CD14-positive monocyte (primary cell): ENCODE measurements around the gene P2RY13. TPM values are rescaled to one million over a fixed set of nuclear protein-coding genes. Genes with fewer than 3 reads are reported as not detected.

Experiments used
- DNase-seq, 3 donors: peaks; one replicate each; pipeline ENCODE4 v3.0.0-alpha.2; 2011 to 2022
- H2AFZ ChIP-seq: 2 replicates; pipeline ENCODE4 v1.6.0; 2012; ENCODE audit warnings: mild to moderate bottlenecking, low read depth, low read length, inconsistent platforms; ENCODE audit not compliant: insufficient read depth, poor library complexity, severe bottlenecking
- H3K27ac ChIP-seq, 2 donors: 1 replicate in 1 of 2; 2 replicates in 1 of 2; pipeline ENCODE4 v1.5.1; 2012 to 2013; ENCODE audit warnings: low read length in 2 of 2, control low read depth in 1 of 2, inconsistent platforms in 1 of 2, low read depth in 1 of 2, mild to moderate bottlenecking in 1 of 2
- H3K27me3 ChIP-seq, 2 donors: one replicate each; pipeline versions ENCODE4 v1.6.0 to v1.6.1; 2011 to 2013; ENCODE audit warnings: low read length in 2 of 2; ENCODE audit not compliant: control insufficient read depth in 2 of 2, insufficient read depth in 2 of 2
- H3K36me3 ChIP-seq, 2 donors: replicated peaks in 1 of 2; 1 replicate in 1 of 2; 2 replicates in 1 of 2; pipeline versions ENCODE4 v1.5.1 to v1.6.1; 2012 to 2013; ENCODE audit warnings: low read length in 2 of 2, control low read depth in 1 of 2, inconsistent platforms in 1 of 2, mild to moderate bottlenecking in 1 of 2; ENCODE audit not compliant: insufficient read depth in 2 of 2, control insufficient read depth in 1 of 2
- H3K4me1 ChIP-seq, 2 donors: 1 replicate in 1 of 2; 2 replicates in 1 of 2; pipeline versions ENCODE4 v1.5.1 to v1.6.1; 2012 to 2013; ENCODE audit warnings: low read length in 2 of 2, control low read depth in 1 of 2, inconsistent platforms in 1 of 2, mild to moderate bottlenecking in 1 of 2, moderate library complexity in 1 of 2; ENCODE audit not compliant: insufficient read depth in 2 of 2, control insufficient read depth in 1 of 2
- H3K4me2 ChIP-seq: replicated peaks from 2 replicates; pipeline ENCODE3; 2012; ENCODE audit warnings: low read length, moderate library complexity, mild to moderate bottlenecking; ENCODE audit not compliant: poor library complexity, severe bottlenecking; ENCODE audit errors: extremely low read depth
- H3K4me3 ChIP-seq, 3 experiments: fragments of 200-600 bp in 1 of 3; sonication (generic) in 1 of 3; replicated peaks in 1 of 3; 1 replicate in 2 of 3; 2 replicates in 1 of 3; pipeline ENCODE4 v1.5.1; 2011 to 2013; ENCODE audit warnings: low read length in 3 of 3, mild to moderate bottlenecking in 3 of 3, control low read depth in 2 of 3, low read depth in 2 of 3, inconsistent platforms in 1 of 3, moderate library complexity in 1 of 3
- H3K79me2 ChIP-seq: 2 replicates; pipeline ENCODE4 v1.6.0; 2012; ENCODE audit warnings: mild to moderate bottlenecking, control low read depth, inconsistent platforms, low read length, moderate library complexity; ENCODE audit not compliant: insufficient read depth
- H3K9ac ChIP-seq: 2 replicates; pipeline ENCODE4 v1.6.0; 2017; ENCODE audit warnings: low read length, mild to moderate bottlenecking; ENCODE audit not compliant: insufficient read depth, poor library complexity, severe bottlenecking
- H3K9me3 ChIP-seq, 2 donors: replicated peaks in 1 of 2; 1 replicate in 1 of 2; 2 replicates in 1 of 2; pipeline versions ENCODE4 v1.5.1 to v1.6.1; 2012 to 2013; ENCODE audit warnings: low read length in 2 of 2, control low read depth in 1 of 2; ENCODE audit not compliant: control insufficient read depth in 1 of 2, insufficient read depth in 1 of 2
- H4K20me1 ChIP-seq: 2 replicates; pipeline ENCODE4 v1.6.0; 2012; ENCODE audit warnings: mild to moderate bottlenecking, low read length, control low read depth, moderate library complexity; ENCODE audit not compliant: insufficient read depth
- H3K27ac Mint-ChIP-seq, 7 donors: one replicate each; pipeline ENCODE4 v1.8.0; 2020; ENCODE audit warnings: mild to moderate bottlenecking in 7 of 7, mixed read lengths in 7 of 7, moderate library complexity in 6 of 7, inconsistent platforms in 2 of 7
- H3K27me3 Mint-ChIP-seq, 3 donors: one replicate each; pipeline ENCODE4 v1.8.0; 2021 to 2022; ENCODE audit warnings: low read depth in 3 of 3, mild to moderate bottlenecking in 3 of 3, mixed read lengths in 3 of 3, moderate library complexity in 3 of 3, inconsistent platforms in 1 of 3
- H3K36me3 Mint-ChIP-seq, 2 donors: one replicate each; pipeline ENCODE4 v1.8.0; 2020; ENCODE audit warnings: mixed read lengths in 2 of 2, inconsistent platforms in 1 of 2, mild to moderate bottlenecking in 1 of 2
- H3K4me1 Mint-ChIP-seq: one replicate; pipeline ENCODE4 v1.8.0; 2020; ENCODE audit warnings: mild to moderate bottlenecking, mixed read lengths
- H3K4me3 Mint-ChIP-seq, 2 donors: one replicate each; pipeline ENCODE4 v1.8.0; 2020; ENCODE audit warnings: mild to moderate bottlenecking in 2 of 2, mixed read lengths in 2 of 2, moderate library complexity in 1 of 2
- H3K9me3 Mint-ChIP-seq, 7 donors: one replicate each; pipeline ENCODE4 v1.8.0; 2020 to 2022; ENCODE audit warnings: mixed read lengths in 7 of 7, mild to moderate bottlenecking in 6 of 7, moderate library complexity in 6 of 7, inconsistent platforms in 2 of 7
- WGBS: methylation state at CpG from one replicate; pipeline ENCODE4 v1.1.5; 2013; ENCODE audit warnings: missing lambda C conversion rate; ENCODE audit not compliant: insufficient coverage; 5-methylcytosine and 5-hydroxymethylcytosine counted together
- intact Hi-C, 2 donors: fragments of 100-400 bp; cut with micrococcal nuclease; formaldehyde crosslinking; loops; one replicate each; pipeline versions ENCODE4 v1.15.0 to v1.15.1; 2023
- polyA plus RNA-seq, 3 donors: library from polyadenylated mRNA; depleted of rRNA in 1 of 3; unstranded in 2 of 3; stranded (reverse) in 1 of 3; fragments of 300-500 nt in 2 of 3; fragments of >200 nt in 1 of 3; fragmentation: Illumina TruSeq in 2 of 3; gene quantifications; 1 replicate in 2 of 3; 2 replicates in 1 of 3; pipeline ENCODE4 v1.2.3, GENCODE V29; 2012 to 2021
- TF ChIP-seq, protein P1 (sequence below): fragments of 200-600 bp; IDR thresholded peaks from one replicate; pipeline ENCODE4 v1.8.0; 2022; ENCODE audit warnings: antibody characterized with exemption, mild to moderate bottlenecking

Gene P2RY13
- polyA plus RNA-seq, 3 donors, result 45.6 to 144 (median 80.0) TPM

DNA sequence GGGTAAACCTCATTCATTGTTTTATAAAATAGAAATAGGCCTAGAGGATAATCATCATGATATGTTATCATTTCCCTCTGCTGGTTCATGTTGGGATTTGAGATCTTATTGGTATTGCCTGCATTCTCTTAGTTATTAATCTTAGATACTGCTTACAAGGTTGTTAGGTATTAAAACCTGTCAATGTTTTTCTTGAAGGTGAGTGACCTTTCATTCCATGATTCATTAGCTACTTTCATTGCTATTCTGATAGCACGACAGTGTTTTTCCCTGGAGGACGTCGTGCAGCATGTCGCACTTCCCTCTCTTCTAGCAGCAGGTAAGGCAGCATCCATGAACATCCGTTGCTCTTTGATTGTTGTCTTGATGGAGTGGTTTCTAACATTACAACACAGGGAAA lies 38.1 kb upstream of the P2RY13 start:
- intact Hi-C loops, result no loop called here
- DNase-seq, result no peak
- Histone ChIP-seq H3K4me1 (peaks cover 18% of the 10 kb centered on the region in 2 donors), H3K27ac (no peak overlapping the region), H3K4me2 (no peak overlapping the region), H3K27me3 (no peaks in the 10 kb centered on the region), H3K4me3 (no peak overlapping the region), H2AFZ (no peak overlapping the region), H3K9me3 (no peaks in the 10 kb centered on the region), H3K9ac (no peak overlapping the region), H4K20me1 (no peaks in the 10 kb centered on the region), H3K36me3 (no peaks in the 10 kb centered on the region), H3K79me2 (no peaks in the 10 kb centered on the region)
- Mint-ChIP-seq H3K4me3 (no peak overlapping the region), H3K9me3 (no peaks in the 10 kb centered on the region), H3K27me3 (no peaks in the 10 kb centered on the region), H3K36me3 (no peaks in the 10 kb centered on the region), H3K4me1 (peaks cover 17% of the 10 kb centered on the region), H3K27ac (no peak overlapping the region)
- TF ChIP-seq, protein P1, sequence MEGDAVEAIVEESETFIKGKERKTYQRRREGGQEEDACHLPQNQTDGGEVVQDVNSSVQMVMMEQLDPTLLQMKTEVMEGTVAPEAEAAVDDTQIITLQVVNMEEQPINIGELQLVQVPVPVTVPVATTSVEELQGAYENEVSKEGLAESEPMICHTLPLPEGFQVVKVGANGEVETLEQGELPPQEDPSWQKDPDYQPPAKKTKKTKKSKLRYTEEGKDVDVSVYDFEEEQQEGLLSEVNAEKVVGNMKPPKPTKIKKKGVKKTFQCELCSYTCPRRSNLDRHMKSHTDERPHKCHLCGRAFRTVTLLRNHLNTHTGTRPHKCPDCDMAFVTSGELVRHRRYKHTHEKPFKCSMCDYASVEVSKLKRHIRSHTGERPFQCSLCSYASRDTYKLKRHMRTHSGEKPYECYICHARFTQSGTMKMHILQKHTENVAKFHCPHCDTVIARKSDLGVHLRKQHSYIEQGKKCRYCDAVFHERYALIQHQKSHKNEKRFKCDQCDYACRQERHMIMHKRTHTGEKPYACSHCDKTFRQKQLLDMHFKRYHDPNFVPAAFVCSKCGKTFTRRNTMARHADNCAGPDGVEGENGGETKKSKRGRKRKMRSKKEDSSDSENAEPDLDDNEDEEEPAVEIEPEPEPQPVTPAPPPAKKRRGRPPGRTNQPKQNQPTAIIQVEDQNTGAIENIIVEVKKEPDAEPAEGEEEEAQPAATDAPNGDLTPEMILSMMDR, result no peak
- WGBS, result 80% methylated on average over 1 of the region's 5 CpGs

DNA sequence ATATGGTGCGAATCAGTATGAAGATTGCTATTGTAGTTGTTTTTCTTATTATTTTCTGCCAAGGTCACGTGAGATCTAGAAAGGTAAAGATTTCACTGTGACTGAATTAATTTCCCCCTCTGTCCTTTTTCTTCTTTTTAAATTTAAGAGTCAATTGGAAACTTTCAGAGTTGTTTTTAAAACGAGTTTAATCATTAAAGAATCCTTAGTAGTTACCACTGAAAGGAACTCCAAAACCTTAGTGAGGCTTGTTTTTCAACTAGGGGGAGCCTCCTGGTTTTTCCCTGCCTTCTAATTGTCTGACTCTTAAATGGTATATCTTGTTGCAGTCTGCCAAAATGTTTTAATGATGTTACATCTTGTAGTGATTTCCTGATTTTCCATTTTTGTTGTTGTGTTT lies 37.6 kb upstream of the P2RY13 start:
- no peaks in the 10 kb centered on the region for H3K36me3 ChIP-seq
- H3K27ac Mint-ChIP-seq, result no peak overlapping the region
- no peaks in the 10 kb centered on the region for H3K9me3 ChIP-seq
- peaks cover 22 to 23% of the 10 kb centered on the region in 2 donors for H3K4me1 ChIP-seq
- H3K9me3 Mint-ChIP-seq, result no peaks in the 10 kb centered on the region
- no peaks in the 10 kb centered on the region for H3K27me3 Mint-ChIP-seq
- H3K27me3 ChIP-seq, result no peaks in the 10 kb centered on the region
- H3K79me2 ChIP-seq, result no peaks in the 10 kb centered on the region
- H3K4me2 ChIP-seq, result no peak overlapping the region
- no peak overlapping the region for H2AFZ ChIP-seq
- no peak overlapping the region for H3K27ac ChIP-seq
- TF ChIP-seq, protein P1, result no peak
- no peaks in the 10 kb centered on the region for H3K36me3 Mint-ChIP-seq
- no peak overlapping the region for H3K4me3 ChIP-seq
- intact Hi-C loops, result no loop called here
- H3K4me1 Mint-ChIP-seq, result peaks cover 21% of the 10 kb centered on the region
- no peaks in the 10 kb centered on the region for H4K20me1 ChIP-seq
- WGBS, result no CpG with 5 or more reads among the region's 3 CpGs
- H3K4me3 Mint-ChIP-seq, result no peak overlapping the region
- no peak for DNase-seq
- no peak overlapping the region for H3K9ac ChIP-seq
